Mucosa of descending colon (tissue), 3 donors: ENCODE data around the gene TMEM109. TPM values are rescaled to one million over a fixed set of nuclear protein-coding genes. Genes with fewer than 3 reads are reported as not detected.

Source experiments
- ATAC-seq: fragments of 200-7000 bp; cut with Tn5 transposase; one replicate; pipeline ENCODE4 v1.9.1; 2020; ENCODE audit warnings: mild to moderate bottlenecking, moderate library complexity
- DNase-seq, 3 donors: peaks; one replicate each; pipeline ENCODE4 v3.0.0-alpha.2; 2020
- H3K36me3 ChIP-seq: fragments of 200-600 bp; one replicate; pipeline ENCODE4 v1.8.0; 2021; ENCODE audit warnings: low read depth, mild to moderate bottlenecking
- H3K4me1 ChIP-seq: fragments of 200-600 bp; one replicate; pipeline ENCODE4 v1.8.0; 2021; ENCODE audit warnings: low read depth, mild to moderate bottlenecking
- H3K4me3 ChIP-seq: fragments of 200-600 bp; one replicate; pipeline ENCODE4 v1.8.0; 2021; ENCODE audit warnings: mild to moderate bottlenecking
- H3K9me3 ChIP-seq: fragments of 200-600 bp; one replicate; pipeline ENCODE4 v1.8.0; 2021; ENCODE audit warnings: mild to moderate bottlenecking
- intact Hi-C, 2 donors: fragments of 100-400 bp; cut with DNase I in 1 of 2; cut with micrococcal nuclease in 1 of 2; formaldehyde crosslinking; loops; one replicate each; pipeline versions ENCODE4 v1.11.0 to v1.11.1; 2022; cut with DNase I, micrococcal nuclease
- total RNA-seq, 3 donors: library from RNA; stranded (reverse); fragmentation: NEBNext Ultra II Directional in 2 of 3; extraction: Animal tissue kit (Norgen Biotek cat#: 25700) in 2 of 3; gene quantifications; one replicate each; pipeline versions ENCODE4 v1.2.1 to v1.2.4, GENCODE V29; 2021 to 2023
- TF ChIP-seq, protein P1 (sequence below): fragments of 200-600 bp; IDR thresholded peaks from one replicate; pipeline ENCODE4 v1.8.0; 2022; ENCODE audit warnings: antibody characterized with exemption, mild to moderate bottlenecking
- donor health status: DM: no; HTN: no; CAD: no; lungs with moderate emphysema.
- donor health status: DM: no; HTN: no; CAD: no.
- donor health status: DM: no; HTN: yes; CAD: no.

Gene TMEM109
- total RNA-seq, 3 donors from 2014 or later: 35.8 to 95.2 (median 46.6) TPM

DNA sequence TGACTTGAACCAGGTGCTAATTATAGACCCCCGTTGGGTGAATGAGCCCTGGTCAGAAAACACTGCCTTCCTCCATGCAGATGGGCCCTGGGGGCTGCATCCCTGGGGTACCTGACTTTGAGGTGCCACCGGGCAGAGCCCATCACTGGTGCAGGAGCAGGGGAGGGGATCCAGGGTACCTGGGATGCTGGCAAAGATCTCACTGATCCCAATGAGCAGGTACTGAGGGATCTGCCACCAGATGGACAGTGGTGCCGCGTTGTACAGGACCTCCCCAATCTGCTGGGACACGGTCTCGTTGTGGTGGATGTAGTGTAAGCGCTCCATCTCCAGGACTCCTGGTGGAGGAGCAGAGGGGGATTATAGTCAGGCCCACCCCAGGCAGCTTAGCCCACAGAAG, 25.3 kb downstream of the TMEM109 start:
- no peak overlapping the region for H3K4me3 ChIP-seq
- H3K9me3 ChIP-seq: no peaks in the 10 kb centered on the region
- TF ChIP-seq, protein P1, sequence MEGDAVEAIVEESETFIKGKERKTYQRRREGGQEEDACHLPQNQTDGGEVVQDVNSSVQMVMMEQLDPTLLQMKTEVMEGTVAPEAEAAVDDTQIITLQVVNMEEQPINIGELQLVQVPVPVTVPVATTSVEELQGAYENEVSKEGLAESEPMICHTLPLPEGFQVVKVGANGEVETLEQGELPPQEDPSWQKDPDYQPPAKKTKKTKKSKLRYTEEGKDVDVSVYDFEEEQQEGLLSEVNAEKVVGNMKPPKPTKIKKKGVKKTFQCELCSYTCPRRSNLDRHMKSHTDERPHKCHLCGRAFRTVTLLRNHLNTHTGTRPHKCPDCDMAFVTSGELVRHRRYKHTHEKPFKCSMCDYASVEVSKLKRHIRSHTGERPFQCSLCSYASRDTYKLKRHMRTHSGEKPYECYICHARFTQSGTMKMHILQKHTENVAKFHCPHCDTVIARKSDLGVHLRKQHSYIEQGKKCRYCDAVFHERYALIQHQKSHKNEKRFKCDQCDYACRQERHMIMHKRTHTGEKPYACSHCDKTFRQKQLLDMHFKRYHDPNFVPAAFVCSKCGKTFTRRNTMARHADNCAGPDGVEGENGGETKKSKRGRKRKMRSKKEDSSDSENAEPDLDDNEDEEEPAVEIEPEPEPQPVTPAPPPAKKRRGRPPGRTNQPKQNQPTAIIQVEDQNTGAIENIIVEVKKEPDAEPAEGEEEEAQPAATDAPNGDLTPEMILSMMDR: no peak
- intact Hi-C loops: no loop called here
- no peaks in the 10 kb centered on the region for H3K36me3 ChIP-seq
- no peak for ATAC-seq
- peaks cover 3% of the 10 kb centered on the region for H3K4me1 ChIP-seq
- DNase-seq: no peak

DNA sequence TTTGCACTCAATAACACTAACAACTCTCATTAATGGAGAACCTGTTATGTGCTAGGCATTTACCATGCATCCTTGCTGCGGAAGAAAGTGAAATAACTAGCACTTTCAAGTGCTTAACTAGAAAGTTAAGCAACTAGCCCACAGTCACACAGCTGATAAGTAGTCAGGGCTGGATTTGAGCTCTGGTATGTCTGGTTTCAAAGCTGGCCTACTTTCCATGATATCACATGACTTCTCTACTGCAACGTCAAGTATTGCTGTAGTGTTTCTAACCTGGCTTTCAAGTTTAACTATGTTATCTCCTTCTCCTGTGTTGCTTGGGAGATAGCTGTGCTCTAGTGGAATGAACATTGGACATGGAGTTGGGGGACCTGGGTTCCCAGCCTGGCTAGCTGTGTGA, 25.9 kb downstream of the TMEM109 start:
- Histone ChIP-seq H3K4me3 (no peak overlapping the region), H3K9me3 (no peaks in the 10 kb centered on the region), H3K4me1 (peaks cover 3% of the 10 kb centered on the region), H3K36me3 (no peaks in the 10 kb centered on the region)
- ATAC-seq (no peak), DNase-seq (no peak)
- TF ChIP-seq, protein P1: no peak
- intact Hi-C loops: no loop called here

- H3K36me3 ChIP-seq: no peaks in the 10 kb centered on the region
- intact Hi-C loops: no loop called here
- TF ChIP-seq, protein P1: no peak
Measured at GRCh38 chr11:60941371-60942119, 27.6 kb downstream of the TMEM109 start.

GRCh38 chr11:60942219-60942618, 28.3 kb downstream of the TMEM109 start:
- intact Hi-C loops: no loop called here
- H3K4me3 ChIP-seq: no peak overlapping the region
- ATAC-seq: no peak
- TF ChIP-seq, protein P1: no peak
- peaks cover 3% of the 10 kb centered on the region for H3K4me1 ChIP-seq
- H3K36me3 ChIP-seq: no peaks in the 10 kb centered on the region
- no peaks in the 10 kb centered on the region for H3K9me3 ChIP-seq
- no peak for DNase-seq

More at GRCh38 chr11:60941371-60942119, 27.6 kb downstream of the TMEM109 start:
- DNase-seq (no peak), ATAC-seq (no peak)
- Histone ChIP-seq H3K4me1 (peaks cover 3% of the 10 kb centered on the region), H3K4me3 (no peak overlapping the region), H3K9me3 (no peaks in the 10 kb centered on the region)

- DNase-seq (peak in 1 of 3 donors; percentile 72), ATAC-seq (peak; percentile 90)
- TF ChIP-seq, protein P1: no peak
- Histone ChIP-seq H3K9me3 (no peaks in the 10 kb centered on the region), H3K36me3 (no peaks in the 10 kb centered on the region), H3K4me3 (no peak overlapping the region), H3K4me1 (peaks cover 3% of the 10 kb centered on the region)
- intact Hi-C loops: no loop called here
Measured at GRCh38 chr11:60942970-60943565, 29.1 kb downstream of the TMEM109 start.
